ENCODE results near the gene BOC. TPM values are rescaled to one million over a fixed set of nuclear protein-coding genes. Genes with fewer than 3 reads are reported as not detected.
"Not testable (repeated sequence)": the region's sequence is repeated elsewhere in the genome, so short reads cannot be mapped to it uniquely, and the experiment has no call there.

Gene BOC
- total RNA-seq, 1 experiment from 2014 or later: 7.3 TPM

GRCh38 chr3:113169891-113170452 is 41.4 kb upstream of the BOC start:
- H3K79me2 ChIP-seq (ENCODE audit: low read length): no peaks in the 10 kb centered on the region
- H3F3A ChIP-seq (ENCODE audit: low read length, unreplicated experiment): no peaks in the 10 kb centered on the region
- no peaks in the 10 kb centered on the region for H3K4me1 ChIP-seq (ENCODE audit: insufficient read depth, low read length)
- CTCF ChIA-PET: no interaction called here
- TF ChIP-seq EZH2 (IDR thresholded peaks at IDR 0.05; ENCODE audit: low read length, unreplicated experiment) (no peak), EZH2phosphoT487 (IDR thresholded peaks at IDR 0.05; ENCODE audit: borderline replicate concordance, low read length) (no peak)
- TF ChIP-seq, protein P1, sequence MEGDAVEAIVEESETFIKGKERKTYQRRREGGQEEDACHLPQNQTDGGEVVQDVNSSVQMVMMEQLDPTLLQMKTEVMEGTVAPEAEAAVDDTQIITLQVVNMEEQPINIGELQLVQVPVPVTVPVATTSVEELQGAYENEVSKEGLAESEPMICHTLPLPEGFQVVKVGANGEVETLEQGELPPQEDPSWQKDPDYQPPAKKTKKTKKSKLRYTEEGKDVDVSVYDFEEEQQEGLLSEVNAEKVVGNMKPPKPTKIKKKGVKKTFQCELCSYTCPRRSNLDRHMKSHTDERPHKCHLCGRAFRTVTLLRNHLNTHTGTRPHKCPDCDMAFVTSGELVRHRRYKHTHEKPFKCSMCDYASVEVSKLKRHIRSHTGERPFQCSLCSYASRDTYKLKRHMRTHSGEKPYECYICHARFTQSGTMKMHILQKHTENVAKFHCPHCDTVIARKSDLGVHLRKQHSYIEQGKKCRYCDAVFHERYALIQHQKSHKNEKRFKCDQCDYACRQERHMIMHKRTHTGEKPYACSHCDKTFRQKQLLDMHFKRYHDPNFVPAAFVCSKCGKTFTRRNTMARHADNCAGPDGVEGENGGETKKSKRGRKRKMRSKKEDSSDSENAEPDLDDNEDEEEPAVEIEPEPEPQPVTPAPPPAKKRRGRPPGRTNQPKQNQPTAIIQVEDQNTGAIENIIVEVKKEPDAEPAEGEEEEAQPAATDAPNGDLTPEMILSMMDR (conservative IDR thresholded peaks at IDR 0.05; ENCODE audit: low read depth, low read length): no peak
- ATAC-seq (peak; percentile 19; the same call in 1 of the 2 replicates), DNase-seq (no peak)
- no peaks in the 10 kb centered on the region for H3K36me3 ChIP-seq (ENCODE audit: low read depth, low read length)
- no peak overlapping the region for H3K4me2 ChIP-seq (ENCODE audit: low read length)
- no peaks in the 10 kb centered on the region for H3K27me3 ChIP-seq (ENCODE audit: low read length)
- POLR2A ChIA-PET (ENCODE audit: unreplicated experiment): no interaction called here
- H3K9ac ChIP-seq (ENCODE audit: low read length): no peak overlapping the region
- intact Hi-C loops (cut with micrococcal nuclease): no loop called here
- no peaks in the 10 kb centered on the region for H4K20me1 ChIP-seq (ENCODE audit: low read length)
- H3K27ac ChIP-seq (ENCODE audit: low read length): no peak overlapping the region
- no peaks in the 10 kb centered on the region for H3K9me3 ChIP-seq (ENCODE audit: low read length)
- H2AFZ ChIP-seq (ENCODE audit: low read length): no peak overlapping the region
- no peaks in the 10 kb centered on the region for H3K9me2 ChIP-seq (replicated peaks; ENCODE audit: low read length)
- no peak overlapping the region for H3K4me3 ChIP-seq (ENCODE audit: low read length)
- BruUV-seq (replicated peaks): no TSS peak

DNA sequence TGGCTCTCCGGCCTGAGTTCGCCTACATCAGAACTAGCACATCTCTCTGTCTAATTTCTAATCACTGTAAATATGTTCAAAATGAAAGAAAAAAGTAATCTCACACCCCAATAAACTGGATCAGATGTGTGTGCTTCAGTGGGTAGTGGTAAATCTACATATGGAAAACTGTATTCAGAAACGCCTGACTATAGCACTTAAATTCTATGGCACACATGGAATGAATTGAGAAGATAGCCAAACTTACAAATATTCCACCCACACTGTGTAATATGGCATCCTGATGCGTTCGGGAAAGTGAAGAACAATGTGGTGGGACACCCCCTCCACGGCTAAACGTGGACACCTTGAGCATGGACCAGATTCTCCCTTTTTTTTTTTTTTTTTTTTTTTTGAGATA is 40.6 kb upstream of the BOC start:
- no peak for TF ChIP-seq EZH2phosphoT487 (IDR thresholded peaks at IDR 0.05; ENCODE audit: borderline replicate concordance, low read length)
- TF ChIP-seq, protein P1 (conservative IDR thresholded peaks at IDR 0.05; ENCODE audit: low read depth, low read length): no peak
- DNase-seq (no peak), ATAC-seq (no peak)
- BruUV-seq (replicated peaks): no TSS peak
- Histone ChIP-seq H3K4me1 (ENCODE audit: insufficient read depth, low read length) (no peaks in the 10 kb centered on the region), H3F3A (ENCODE audit: low read length, unreplicated experiment) (no peaks in the 10 kb centered on the region), H3K9ac (ENCODE audit: low read length) (no peak overlapping the region), H3K9me3 (ENCODE audit: low read length) (no peaks in the 10 kb centered on the region), H3K27me3 (ENCODE audit: low read length) (no peaks in the 10 kb centered on the region), H3K27ac (ENCODE audit: low read length) (no peak overlapping the region), H3K4me2 (ENCODE audit: low read length) (no peak overlapping the region), H2AFZ (ENCODE audit: low read length) (no peak overlapping the region), H3K9me2 (replicated peaks; ENCODE audit: low read length) (no peaks in the 10 kb centered on the region), H3K4me3 (ENCODE audit: low read length) (no peak overlapping the region), H3K36me3 (ENCODE audit: low read depth, low read length) (no peaks in the 10 kb centered on the region), H3K79me2 (ENCODE audit: low read length) (no peaks in the 10 kb centered on the region), H4K20me1 (ENCODE audit: low read length) (no peaks in the 10 kb centered on the region)
- ChIA-PET POLR2A (ENCODE audit: unreplicated experiment) (no interaction called here), CTCF (no interaction called here)
- intact Hi-C loops (cut with micrococcal nuclease): no loop called here

DNA sequence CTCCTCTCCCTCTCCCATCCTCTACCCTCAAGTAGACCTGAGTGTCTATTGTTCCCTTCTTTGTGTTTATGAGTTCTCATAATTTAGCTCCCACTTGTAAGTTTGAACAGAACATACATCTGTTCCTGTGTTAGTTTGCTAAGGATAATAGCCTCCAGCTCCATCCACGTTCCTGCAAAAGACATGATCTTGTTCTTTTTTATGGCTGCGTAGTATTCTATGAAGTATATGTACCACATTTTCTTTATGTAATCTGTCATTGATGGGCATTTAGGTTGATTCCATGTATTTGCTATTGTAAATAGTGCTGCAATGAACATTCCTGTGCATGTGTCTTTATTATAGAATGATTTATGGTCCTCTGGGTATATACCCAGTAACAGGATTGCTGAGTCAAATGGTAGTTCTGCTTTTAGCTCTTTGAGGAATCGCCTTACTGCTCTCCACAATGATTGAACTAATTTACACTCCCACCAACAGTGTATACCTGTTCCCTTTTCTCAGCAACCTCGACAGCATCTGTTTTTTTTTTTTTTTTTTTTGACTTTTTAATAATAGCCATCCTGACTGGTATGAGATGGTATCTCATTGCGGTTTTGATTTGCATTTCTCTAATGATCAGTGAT is 39.6 kb upstream of the BOC start:
- POLR2A ChIA-PET (ENCODE audit: unreplicated experiment); H2AFZ ChIP-seq (ENCODE audit: low read length); H3K27ac ChIP-seq (ENCODE audit: low read length); H3K9ac ChIP-seq (ENCODE audit: low read length); H3K36me3 ChIP-seq (ENCODE audit: low read depth, low read length); intact Hi-C loops (cut with micrococcal nuclease); ATAC-seq; H3K9me3 ChIP-seq (ENCODE audit: low read length); H3K27me3 ChIP-seq (ENCODE audit: low read length); H3K4me3 ChIP-seq (ENCODE audit: low read length); H4K20me1 ChIP-seq (ENCODE audit: low read length); H3K4me1 ChIP-seq (ENCODE audit: insufficient read depth, low read length); H3K9me2 ChIP-seq (replicated peaks; ENCODE audit: low read length); DNase-seq; CTCF ChIA-PET; H3F3A ChIP-seq (ENCODE audit: low read length, unreplicated experiment); H3K79me2 ChIP-seq (ENCODE audit: low read length); BruUV-seq (replicated peaks); H3K4me2 ChIP-seq (ENCODE audit: low read length): not testable (repeated sequence)
